GM18526 (cell line): ENCODE measurements around the gene GLP2R.

ENCODE experiments used
- POLR2A ChIP-seq: IDR thresholded peaks from 3 replicates; pipeline ENCODE4 v1.6.1; 2011; ENCODE audit not compliant: insufficient read length; ENCODE audit errors: extremely low read depth

GLP2R gene

DNA sequence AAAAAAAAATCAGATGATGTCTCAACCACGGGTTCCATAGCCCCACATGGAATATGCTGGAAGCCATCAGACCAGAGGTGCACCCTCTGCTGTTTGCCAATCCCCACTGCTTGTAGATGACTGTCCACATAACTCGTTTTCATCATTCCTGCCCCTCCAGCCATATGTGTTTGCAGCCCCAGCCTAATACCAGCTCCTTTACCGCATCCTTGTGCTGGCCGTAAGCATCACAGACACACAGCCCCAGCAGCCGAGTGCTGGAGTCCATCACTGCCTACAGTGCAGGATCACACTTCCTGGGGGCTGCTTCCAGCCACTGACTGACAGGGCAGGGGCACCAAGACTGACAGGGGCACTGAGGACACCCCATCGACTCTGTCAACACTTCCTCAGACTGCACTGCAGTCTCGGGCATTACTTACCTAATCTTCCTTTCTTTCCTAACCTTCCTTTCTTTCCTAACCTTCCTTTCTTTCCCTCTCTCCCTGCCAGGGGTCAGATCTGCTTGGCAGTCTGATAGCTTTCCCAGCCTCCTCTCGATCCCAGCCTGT, 74.4 kb downstream of the GLP2R start:
- no peak for TF ChIP-seq POLR2A

DNA sequence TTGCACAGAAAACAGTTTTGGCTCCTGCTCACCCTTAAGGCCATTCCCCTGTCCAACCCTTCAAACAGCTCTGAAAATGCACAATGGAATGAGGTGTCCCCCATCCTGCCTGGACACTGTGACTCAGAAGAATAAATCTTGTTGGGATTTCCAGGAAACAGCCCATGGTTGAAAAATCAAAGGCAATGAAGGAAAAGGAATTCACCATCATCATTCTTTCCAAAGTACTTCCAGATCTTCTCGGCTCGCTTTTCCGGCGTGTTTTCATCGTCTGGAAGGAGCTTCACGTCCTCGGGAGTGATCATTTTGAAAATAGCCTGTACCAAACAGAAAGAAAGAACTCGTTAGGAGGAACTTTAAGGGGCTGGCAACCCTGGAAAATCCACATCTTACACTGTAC, 75.1 kb downstream of the GLP2R start:
- no peak for TF ChIP-seq POLR2A

GRCh38 chr17:9902120-9902519, 76.4 kb downstream of the GLP2R start:
- no peak for TF ChIP-seq POLR2A

- TF ChIP-seq POLR2A, result no peak
Measured at GRCh38 chr17:9904277-9905077, 78.8 kb downstream of the GLP2R start.

DNA sequence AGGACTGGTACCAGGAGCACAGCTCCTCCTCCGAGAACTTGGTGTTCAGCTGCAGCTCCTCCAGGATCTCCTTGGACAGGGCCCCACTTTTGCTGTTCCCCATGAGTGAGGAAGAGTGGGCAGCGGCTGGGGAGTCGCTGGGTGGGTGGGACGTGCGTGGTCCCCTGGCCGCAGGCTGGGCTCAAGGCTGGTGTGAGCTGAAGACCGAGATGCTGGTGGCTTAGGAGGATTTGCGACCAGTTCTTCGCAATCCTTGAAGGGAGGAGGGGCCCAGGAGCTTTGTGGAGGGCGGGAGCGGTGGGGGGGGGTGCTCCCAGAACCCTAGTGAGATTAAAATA, 79.3 kb downstream of the GLP2R start, which contains the start of gene RCVRN:
Gene RCVRN (minus strand): TSS at position 194 of the 338 bp plus-strand sequence. CDS start 91 bp downstream, at position 103.
- TF ChIP-seq POLR2A, result no peak

DNA sequence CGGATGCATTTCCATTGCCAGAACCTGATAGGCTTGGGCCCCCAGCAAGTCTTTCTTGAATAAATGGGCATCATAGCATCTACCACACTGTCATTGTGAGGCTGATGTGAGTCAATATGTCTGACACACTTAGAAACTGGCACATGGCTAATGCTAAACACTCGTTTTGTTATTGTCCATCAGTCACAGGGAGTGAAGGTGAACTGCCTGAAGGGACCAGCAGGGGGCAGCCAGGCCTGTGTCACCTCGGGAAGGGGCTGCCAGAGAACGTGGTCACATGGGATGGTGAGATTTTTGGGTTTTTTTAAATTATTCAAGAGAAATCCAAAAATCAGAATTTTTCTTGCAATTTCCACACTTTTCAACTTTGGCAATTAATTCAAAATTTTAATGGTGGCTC, 80.2 kb downstream of the GLP2R start:
- TF ChIP-seq POLR2A, result no peak

DNA sequence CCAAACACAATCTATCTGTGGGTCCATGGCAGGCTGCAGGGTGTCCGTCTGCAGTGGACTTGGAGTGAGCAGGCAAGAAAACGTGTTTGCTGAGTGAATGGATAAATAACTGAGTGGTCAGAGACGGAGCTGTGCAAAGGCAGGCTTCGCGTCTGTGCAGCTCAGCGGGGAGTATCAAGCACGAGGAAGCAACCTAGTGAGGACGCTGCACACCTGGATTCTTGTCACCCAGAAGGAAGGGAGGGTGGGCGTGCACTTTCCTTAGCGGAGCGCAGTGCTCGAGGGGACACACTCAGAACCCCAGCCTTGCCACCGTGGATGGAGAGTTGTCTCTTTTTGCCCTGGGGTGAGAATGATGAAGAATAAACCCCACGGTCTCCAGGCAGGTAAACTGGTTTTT, 80.9 kb downstream of the GLP2R start:
- TF ChIP-seq POLR2A, result no peak

DNA sequence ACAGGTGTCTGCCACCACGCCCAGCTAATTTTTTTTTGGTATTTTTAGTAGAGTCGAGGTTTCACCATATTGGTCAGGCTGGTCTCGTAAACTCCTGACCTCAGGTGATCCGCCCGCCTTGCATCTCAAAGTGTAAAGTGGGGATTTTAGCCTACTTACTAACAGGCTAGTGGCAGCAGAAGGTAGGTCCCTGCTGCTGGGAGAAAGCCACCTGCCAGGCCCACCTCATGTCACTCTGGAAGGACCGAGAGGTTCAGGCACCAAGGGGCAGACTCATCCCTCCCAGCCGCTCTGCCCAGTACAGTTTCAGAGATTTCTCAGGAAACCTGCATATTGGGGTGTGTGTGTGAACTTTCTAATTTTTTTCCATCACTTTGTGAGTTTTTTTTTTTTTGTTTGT, 81.4 kb downstream of the GLP2R start:
- no peak for TF ChIP-seq POLR2A

DNA sequence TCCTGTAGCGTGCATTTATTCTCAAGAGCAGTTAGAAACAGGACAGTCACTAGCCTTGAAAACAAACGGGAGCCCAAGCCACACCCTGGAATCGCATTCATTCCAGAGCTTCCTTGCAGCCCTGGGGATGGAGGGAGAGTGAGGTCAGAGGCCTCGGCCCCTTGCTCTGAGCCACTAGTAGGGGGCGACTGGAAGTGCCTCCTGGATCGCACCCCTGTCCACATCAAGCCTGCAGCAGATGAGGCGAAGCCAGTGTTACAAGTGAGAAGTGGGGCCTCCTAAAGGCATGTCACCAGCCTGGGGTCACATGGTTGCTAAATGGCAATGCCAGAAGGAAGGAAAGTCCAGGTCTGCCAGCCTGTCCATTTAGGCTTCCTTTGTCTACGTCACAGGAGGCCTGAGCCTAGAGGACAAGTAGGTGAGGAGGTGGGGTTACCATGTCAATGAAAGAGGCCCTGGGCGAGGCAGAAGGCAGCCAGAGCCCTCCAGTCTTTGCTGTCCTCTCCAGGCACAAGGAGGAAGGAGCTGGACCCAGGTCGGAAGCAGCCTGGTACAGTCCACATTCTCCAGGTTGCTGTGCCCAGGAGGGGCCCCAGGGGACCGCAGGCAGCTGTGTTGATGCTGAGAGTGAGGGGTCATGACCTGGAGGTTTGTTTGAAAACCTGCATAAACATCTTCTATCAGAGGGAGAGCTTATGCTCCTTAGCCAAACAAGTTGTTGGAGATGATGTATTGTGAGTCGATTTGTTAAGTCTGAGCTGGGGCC, 82.3 kb downstream of the GLP2R start:
- no peak for TF ChIP-seq POLR2A

GRCh38 chr17:9908649-9909042, 82.9 kb downstream of the GLP2R start:
- TF ChIP-seq POLR2A, result no peak

- no peak for TF ChIP-seq POLR2A
Measured at GRCh38 chr17:9911089-9911488, 85.4 kb downstream of the GLP2R start.

GRCh38 chr17:9912121-9913099, 86.7 kb downstream of the GLP2R start:
- TF ChIP-seq POLR2A, result no peak

- TF ChIP-seq POLR2A, result no peak
Measured at GRCh38 chr17:9913476-9913875, 87.8 kb downstream of the GLP2R start.

DNA sequence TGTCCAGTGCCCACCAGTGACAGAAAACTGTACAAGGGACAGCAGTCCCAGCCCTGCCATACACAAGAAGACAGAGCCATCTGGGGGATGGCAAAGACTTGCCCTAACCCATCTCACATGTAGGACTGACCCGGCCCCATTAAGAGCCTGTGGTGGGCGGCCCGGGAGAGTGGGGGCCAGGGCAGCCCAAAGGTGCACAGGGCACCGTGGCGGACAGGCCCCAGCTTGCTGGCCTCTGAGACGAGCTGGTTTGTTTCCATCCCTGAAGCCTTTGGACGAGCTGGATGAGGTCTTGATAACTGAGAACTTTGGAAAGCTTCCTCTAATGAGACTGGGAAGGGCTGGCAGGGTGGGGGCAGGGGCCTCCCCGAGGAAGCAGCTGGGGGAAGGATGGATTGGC, 90.4 kb downstream of the GLP2R start:
- TF ChIP-seq POLR2A, result no peak

DNA sequence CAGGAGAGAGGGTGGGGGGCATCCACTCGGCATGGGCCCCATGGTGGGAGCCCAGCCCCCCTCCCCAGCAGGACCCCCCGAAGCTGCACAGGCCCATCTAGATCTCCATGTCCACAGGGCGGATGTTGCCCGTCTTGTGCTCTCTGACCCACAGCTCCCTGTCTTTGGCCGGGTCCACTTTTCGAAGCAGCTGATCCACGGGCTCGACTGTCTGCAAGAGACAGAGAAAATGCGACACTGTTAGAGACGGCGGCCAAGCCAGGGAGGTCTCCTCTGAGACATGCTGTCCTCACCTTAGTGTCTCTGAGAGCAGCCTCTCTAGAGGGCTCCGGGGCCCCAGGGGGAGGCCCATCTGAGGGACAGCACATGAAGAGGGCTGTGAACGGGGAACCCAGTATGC, 91.4 kb downstream of the GLP2R start:
- TF ChIP-seq POLR2A, result no peak
